ENCODE measurements around the gene LRRD1.

Gene LRRD1

DNA sequence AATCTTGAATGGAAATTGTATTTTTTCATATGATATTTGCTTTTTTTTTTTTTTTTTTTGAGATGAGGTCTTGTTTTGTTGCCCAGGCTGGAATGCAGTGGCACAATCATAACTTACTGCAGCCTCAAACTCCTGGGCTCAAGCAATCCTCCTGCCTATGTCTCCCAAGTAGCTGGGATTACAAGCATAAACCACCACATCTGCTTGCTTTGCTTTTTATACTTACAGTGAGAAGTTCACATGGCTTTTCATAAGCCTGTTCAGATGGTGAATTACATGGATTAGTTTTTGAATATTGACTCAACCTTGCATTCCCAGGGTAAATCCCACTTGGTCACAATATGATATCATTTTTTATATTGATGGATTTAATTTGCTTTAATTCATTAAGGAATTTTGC lies 22.0 kb downstream of the LRRD1 start:
- H3K9ac ChIP-seq (ENCODE audit: low read depth, low read length) = no peak overlapping the region
- H4K20me1 ChIP-seq (ENCODE audit: insufficient read depth, low read length) = no peaks in the 10 kb centered on the region
- TF ChIP-seq, protein P1, sequence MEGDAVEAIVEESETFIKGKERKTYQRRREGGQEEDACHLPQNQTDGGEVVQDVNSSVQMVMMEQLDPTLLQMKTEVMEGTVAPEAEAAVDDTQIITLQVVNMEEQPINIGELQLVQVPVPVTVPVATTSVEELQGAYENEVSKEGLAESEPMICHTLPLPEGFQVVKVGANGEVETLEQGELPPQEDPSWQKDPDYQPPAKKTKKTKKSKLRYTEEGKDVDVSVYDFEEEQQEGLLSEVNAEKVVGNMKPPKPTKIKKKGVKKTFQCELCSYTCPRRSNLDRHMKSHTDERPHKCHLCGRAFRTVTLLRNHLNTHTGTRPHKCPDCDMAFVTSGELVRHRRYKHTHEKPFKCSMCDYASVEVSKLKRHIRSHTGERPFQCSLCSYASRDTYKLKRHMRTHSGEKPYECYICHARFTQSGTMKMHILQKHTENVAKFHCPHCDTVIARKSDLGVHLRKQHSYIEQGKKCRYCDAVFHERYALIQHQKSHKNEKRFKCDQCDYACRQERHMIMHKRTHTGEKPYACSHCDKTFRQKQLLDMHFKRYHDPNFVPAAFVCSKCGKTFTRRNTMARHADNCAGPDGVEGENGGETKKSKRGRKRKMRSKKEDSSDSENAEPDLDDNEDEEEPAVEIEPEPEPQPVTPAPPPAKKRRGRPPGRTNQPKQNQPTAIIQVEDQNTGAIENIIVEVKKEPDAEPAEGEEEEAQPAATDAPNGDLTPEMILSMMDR (IDR thresholded peaks at IDR 0.05; ENCODE audit: borderline replicate concordance, extremely low read depth, low read length, poor library complexity, severe bottlenecking) = no peak
- no peak for TF ChIP-seq EZH2 (IDR thresholded peaks at IDR 0.05; ENCODE audit: borderline replicate concordance, low read depth, low read length, severe bottlenecking)
- no peak overlapping the region for H3K4me2 ChIP-seq (ENCODE audit: insufficient read depth, low read length)
- no peaks in the 10 kb centered on the region for H3K4me1 ChIP-seq (ENCODE audit: insufficient read depth, low read length)
- ATAC-seq (ENCODE audit: insufficient read depth, low read depth) (no peak), DNase-seq (no peak)
- no peak overlapping the region for H2AFZ ChIP-seq (ENCODE audit: low read depth, low read length)
- H3K9me3 ChIP-seq (ENCODE audit: insufficient read depth, low read length, severe bottlenecking) = no peaks in the 10 kb centered on the region
- H3K4me3 ChIP-seq (ENCODE audit: low read depth in 1 of 2, low read length in 2 of 2) = no peak overlapping the region
- no peak overlapping the region for H3K27ac ChIP-seq (ENCODE audit: low read length)
- H3K27me3 ChIP-seq (ENCODE audit: insufficient read depth, low read length, poor library complexity) = no peaks in the 10 kb centered on the region
- no peaks in the 10 kb centered on the region for H3K79me2 ChIP-seq (ENCODE audit: insufficient read depth, low read length)
- H3K36me3 ChIP-seq (ENCODE audit: insufficient read depth, low read length) = no peaks in the 10 kb centered on the region

DNA sequence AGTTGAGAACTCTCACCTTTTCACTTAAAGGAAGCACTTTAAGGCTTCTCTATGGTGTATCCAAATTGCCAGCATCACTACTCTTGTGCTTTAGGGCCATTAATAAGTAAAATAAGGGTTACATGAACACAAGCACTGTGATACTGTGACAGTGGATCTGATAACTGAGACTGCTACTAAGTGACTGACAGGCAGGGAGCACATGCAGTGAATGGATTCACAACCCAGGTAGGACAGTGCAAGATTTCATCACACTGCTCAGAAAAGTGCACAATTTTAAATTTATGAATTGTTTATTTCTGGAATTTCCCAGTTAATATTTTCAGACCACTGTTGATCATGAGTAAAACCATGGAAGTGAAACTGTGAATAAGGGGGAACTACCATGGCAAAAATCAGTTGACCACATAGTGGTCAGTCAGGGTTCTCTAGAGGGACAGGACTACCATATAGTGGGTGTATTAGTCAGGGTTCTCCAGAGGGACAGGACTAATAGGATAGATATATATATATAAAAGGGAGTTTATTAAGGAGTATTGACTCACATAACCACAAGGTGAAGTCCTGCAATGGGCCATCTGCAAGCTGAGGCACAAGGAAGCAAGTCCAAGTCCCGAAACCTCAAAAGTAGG lies 23.7 kb downstream of the LRRD1 start:
- Histone ChIP-seq H3K27me3 (ENCODE audit: insufficient read depth, low read length, poor library complexity) (no peaks in the 10 kb centered on the region), H3K4me2 (ENCODE audit: insufficient read depth, low read length) (no peak overlapping the region), H3K9me3 (ENCODE audit: insufficient read depth, low read length, severe bottlenecking) (no peaks in the 10 kb centered on the region), H3K9ac (ENCODE audit: low read depth, low read length) (no peak overlapping the region), H3K36me3 (ENCODE audit: insufficient read depth, low read length) (no peaks in the 10 kb centered on the region), H3K27ac (ENCODE audit: low read length) (no peak overlapping the region), H3K4me3 (ENCODE audit: low read depth in 1 of 2, low read length in 2 of 2) (no peak overlapping the region), H3K4me1 (ENCODE audit: insufficient read depth, low read length) (no peaks in the 10 kb centered on the region), H2AFZ (ENCODE audit: low read depth, low read length) (no peak overlapping the region), H3K79me2 (ENCODE audit: insufficient read depth, low read length) (no peaks in the 10 kb centered on the region), H4K20me1 (ENCODE audit: insufficient read depth, low read length) (no peaks in the 10 kb centered on the region)
- TF ChIP-seq, protein P1 (IDR thresholded peaks at IDR 0.05; ENCODE audit: borderline replicate concordance, extremely low read depth, low read length, poor library complexity, severe bottlenecking) = no peak
- no peak for TF ChIP-seq EZH2 (IDR thresholded peaks at IDR 0.05; ENCODE audit: borderline replicate concordance, low read depth, low read length, severe bottlenecking)
- DNase-seq (no peak), ATAC-seq (ENCODE audit: insufficient read depth, low read depth) (no peak)

DNA sequence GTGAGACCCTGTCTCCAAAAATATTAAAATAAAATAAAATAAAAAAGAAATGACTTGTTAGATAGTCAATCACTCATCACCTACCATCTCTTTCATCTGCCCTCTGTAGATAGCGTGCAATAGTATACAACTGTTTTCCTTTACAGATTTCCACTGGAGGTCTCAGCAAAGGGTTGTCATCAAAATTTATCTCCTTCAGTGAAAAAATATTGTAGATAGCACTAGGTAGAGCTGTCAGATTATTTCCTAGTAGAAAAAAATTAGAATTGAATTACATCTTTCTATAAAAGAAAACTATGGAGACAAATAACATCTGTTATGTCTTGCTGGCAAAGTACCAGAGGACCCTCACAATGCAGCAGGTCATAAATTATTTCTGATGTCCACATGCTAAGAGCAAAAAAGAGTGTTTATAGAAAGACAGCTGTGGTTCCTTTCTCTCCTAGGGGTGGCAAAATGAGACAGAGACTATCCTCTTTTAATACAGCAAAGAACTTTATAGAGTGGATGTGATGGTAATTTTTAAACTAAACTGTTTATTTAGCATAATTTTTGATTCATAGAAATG lies 28.4 kb downstream of the LRRD1 start:
- DNase-seq (no peak), ATAC-seq (ENCODE audit: insufficient read depth, low read depth) (no peak)
- no peak for TF ChIP-seq EZH2 (IDR thresholded peaks at IDR 0.05; ENCODE audit: borderline replicate concordance, low read depth, low read length, severe bottlenecking)
- TF ChIP-seq, protein P1 (IDR thresholded peaks at IDR 0.05; ENCODE audit: borderline replicate concordance, extremely low read depth, low read length, poor library complexity, severe bottlenecking) = no peak
- no peaks in the 10 kb centered on the region for H3K4me1 ChIP-seq (ENCODE audit: insufficient read depth, low read length)
- no peak overlapping the region for H3K4me3 ChIP-seq (ENCODE audit: low read depth in 1 of 2, low read length in 2 of 2)
- no peak overlapping the region for H3K27ac ChIP-seq (ENCODE audit: low read length)
- H3K9me3 ChIP-seq (ENCODE audit: insufficient read depth, low read length, severe bottlenecking) = no peaks in the 10 kb centered on the region
- no peaks in the 10 kb centered on the region for H3K27me3 ChIP-seq (ENCODE audit: insufficient read depth, low read length, poor library complexity)
- H3K79me2 ChIP-seq (ENCODE audit: insufficient read depth, low read length) = no peaks in the 10 kb centered on the region
- no peak overlapping the region for H3K9ac ChIP-seq (ENCODE audit: low read depth, low read length)
- H4K20me1 ChIP-seq (ENCODE audit: insufficient read depth, low read length) = no peaks in the 10 kb centered on the region
- no peak overlapping the region for H2AFZ ChIP-seq (ENCODE audit: low read depth, low read length)
- H3K36me3 ChIP-seq (ENCODE audit: insufficient read depth, low read length) = no peaks in the 10 kb centered on the region
- no peak overlapping the region for H3K4me2 ChIP-seq (ENCODE audit: insufficient read depth, low read length)

All from DND-41 (cell line).